Measurements from ENCODE around the gene APOBEC3A.
A peak's percentile ranks its signal among the peaks of the same experiment; 100 is the strongest.

The APOBEC3A gene

DNA sequence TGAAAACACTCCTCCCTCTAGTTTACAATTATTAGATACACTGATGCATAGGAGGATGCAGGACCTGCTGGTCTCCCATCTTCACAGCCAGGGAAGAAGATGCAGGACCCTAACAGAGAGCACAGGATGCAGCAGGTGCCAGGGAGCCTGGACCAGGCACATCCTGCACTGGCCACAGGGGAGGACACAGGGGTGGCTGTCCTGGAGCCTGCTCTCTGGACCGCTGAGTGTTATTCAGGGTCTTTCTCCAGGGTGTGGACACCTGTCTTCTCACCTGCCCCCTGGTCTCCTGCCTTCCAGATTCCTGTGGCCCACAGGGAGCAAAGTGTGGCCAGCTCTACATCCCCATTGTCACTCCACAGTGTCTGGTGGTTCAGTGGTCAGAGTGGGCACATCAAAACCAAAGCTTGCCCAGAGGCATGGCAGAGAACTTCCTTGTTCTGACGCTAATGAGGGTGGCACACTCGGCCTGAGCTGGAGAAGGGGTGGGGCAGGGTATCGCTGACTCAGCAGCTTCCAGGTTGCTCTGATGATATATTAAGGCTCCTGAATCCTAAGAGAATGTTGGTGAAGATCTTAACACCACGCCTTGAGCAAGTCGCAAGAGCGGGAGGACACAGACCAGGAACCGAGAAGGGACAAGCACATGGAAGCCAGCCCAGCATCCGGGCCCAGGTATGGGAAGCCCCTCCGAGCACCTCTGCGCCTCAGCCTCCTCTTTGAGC, at the start of gene APOBEC3A:
APOBEC3A (plus strand) TSS at position 564 of the 725 bp plus-strand sequence; CDS start at position 647, 83 bp downstream.
- peak; percentile 43 to 51 for DNase-seq

DNA sequence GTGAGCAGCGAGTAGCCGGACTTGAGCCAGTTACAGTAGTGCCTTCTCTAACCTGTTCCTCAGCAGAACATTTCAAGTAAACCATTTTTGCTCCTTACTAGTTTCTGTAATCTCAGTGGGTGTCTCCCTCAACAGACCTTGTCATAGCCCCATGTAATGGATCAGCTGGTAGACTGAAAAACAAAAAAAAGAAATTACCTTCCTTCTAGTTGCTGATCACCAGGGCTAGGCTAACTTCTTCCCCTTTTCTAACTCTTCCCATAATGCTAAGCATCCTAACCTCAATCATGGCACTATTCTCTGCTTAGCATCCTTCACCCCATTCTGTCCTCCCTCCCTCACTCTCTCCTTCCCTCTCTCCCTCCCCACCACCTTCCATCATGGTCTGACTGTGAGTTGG, 49.6 kb upstream of the APOBEC3A start:
- H3K4me1 ChIP-seq: no peaks in the 10 kb centered on the region
- H3K27ac ChIP-seq: no peak overlapping the region
- no peaks in the 10 kb centered on the region for H3K36me3 ChIP-seq
- no peak overlapping the region for H3K4me3 ChIP-seq
- no peaks in the 10 kb centered on the region for H3K9me3 ChIP-seq
- intact Hi-C loops (cut with DNase I; ENCODE audit: low total_unique reads): no loop called here
- TF ChIP-seq, protein P1, sequence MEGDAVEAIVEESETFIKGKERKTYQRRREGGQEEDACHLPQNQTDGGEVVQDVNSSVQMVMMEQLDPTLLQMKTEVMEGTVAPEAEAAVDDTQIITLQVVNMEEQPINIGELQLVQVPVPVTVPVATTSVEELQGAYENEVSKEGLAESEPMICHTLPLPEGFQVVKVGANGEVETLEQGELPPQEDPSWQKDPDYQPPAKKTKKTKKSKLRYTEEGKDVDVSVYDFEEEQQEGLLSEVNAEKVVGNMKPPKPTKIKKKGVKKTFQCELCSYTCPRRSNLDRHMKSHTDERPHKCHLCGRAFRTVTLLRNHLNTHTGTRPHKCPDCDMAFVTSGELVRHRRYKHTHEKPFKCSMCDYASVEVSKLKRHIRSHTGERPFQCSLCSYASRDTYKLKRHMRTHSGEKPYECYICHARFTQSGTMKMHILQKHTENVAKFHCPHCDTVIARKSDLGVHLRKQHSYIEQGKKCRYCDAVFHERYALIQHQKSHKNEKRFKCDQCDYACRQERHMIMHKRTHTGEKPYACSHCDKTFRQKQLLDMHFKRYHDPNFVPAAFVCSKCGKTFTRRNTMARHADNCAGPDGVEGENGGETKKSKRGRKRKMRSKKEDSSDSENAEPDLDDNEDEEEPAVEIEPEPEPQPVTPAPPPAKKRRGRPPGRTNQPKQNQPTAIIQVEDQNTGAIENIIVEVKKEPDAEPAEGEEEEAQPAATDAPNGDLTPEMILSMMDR (IDR thresholded peaks at IDR 0.05): no peak
- DNase-seq: no peak
- H3K27me3 ChIP-seq: peaks cover 0 to 10% of the 10 kb centered on the region in 2 donors

More for the DNA sequence above, at the start of gene APOBEC3A:
- no peaks in the 10 kb centered on the region for H3K36me3 ChIP-seq
- no peaks in the 10 kb centered on the region for H3K4me1 ChIP-seq
- peaks cover 0 to 22% of the 10 kb centered on the region in 2 donors for H3K27me3 ChIP-seq
- TF ChIP-seq, protein P1 (IDR thresholded peaks at IDR 0.05): no peak
- H3K4me3 ChIP-seq: no peak within 1 kb of the TSS
- intact Hi-C loops (cut with DNase I; ENCODE audit: low total_unique reads): no loop called here
- no peak within 1 kb of the TSS for H3K27ac ChIP-seq
- H3K9me3 ChIP-seq: no peaks in the 10 kb centered on the region

GRCh38 chr22:38911434-38911833, 46.0 kb upstream of the APOBEC3A start:
- TF ChIP-seq, protein P1 (IDR thresholded peaks at IDR 0.05): no peak
- H3K27me3 ChIP-seq: peaks cover 0 to 10% of the 10 kb centered on the region in 2 donors

GRCh38 chr22:38919631-38920190, 37.7 kb upstream of the APOBEC3A start:
- no peak overlapping the region for H3K4me3 ChIP-seq
- H3K27me3 ChIP-seq: no peaks in the 10 kb centered on the region
- TF ChIP-seq, protein P1 (IDR thresholded peaks at IDR 0.05): no peak
- no peak for DNase-seq
- peaks cover 0 to 20% (median 12%) of the 10 kb centered on the region in 4 donors for H3K4me1 ChIP-seq
- H3K27ac ChIP-seq: no peak overlapping the region
- intact Hi-C loops (cut with DNase I; ENCODE audit: low total_unique reads): no loop called here
- H3K36me3 ChIP-seq: no peaks in the 10 kb centered on the region
- H3K9me3 ChIP-seq: no peaks in the 10 kb centered on the region

More at GRCh38 chr22:38911434-38911833, 46.0 kb upstream of the APOBEC3A start:
- intact Hi-C loops (cut with DNase I; ENCODE audit: low total_unique reads): no loop called here
- no peak for DNase-seq
- no peaks in the 10 kb centered on the region for H3K9me3 ChIP-seq
- no peak overlapping the region for H3K4me3 ChIP-seq
- H3K36me3 ChIP-seq: no peaks in the 10 kb centered on the region
- H3K4me1 ChIP-seq: no peaks in the 10 kb centered on the region
- no peak overlapping the region for H3K27ac ChIP-seq

- intact Hi-C loops (cut with DNase I; ENCODE audit: low total_unique reads): no loop called here
These were observed 36.3 kb upstream of the APOBEC3A start for GRCh38 chr22:38921120-38921519.

More at GRCh38 chr22:38921120-38921519, 36.3 kb upstream of the APOBEC3A start:
- no peak overlapping the region for H3K27ac ChIP-seq
- peaks cover 0 to 34% (median 18%) of the 10 kb centered on the region in 4 donors for H3K4me1 ChIP-seq
- H3K9me3 ChIP-seq: no peaks in the 10 kb centered on the region
- no peak for DNase-seq
- TF ChIP-seq, protein P1 (IDR thresholded peaks at IDR 0.05): no peak
- H3K27me3 ChIP-seq: no peaks in the 10 kb centered on the region
- no peak overlapping the region for H3K4me3 ChIP-seq
- H3K36me3 ChIP-seq: no peaks in the 10 kb centered on the region
